ENCODE data around the gene DOCK3. TPM values are rescaled to one million over a fixed set of nuclear protein-coding genes. Genes with fewer than 3 reads are reported as not detected.

DOCK3 gene
- total and polyA plus RNA-seq, 4 donors: 11.0 to 35.7 (median 33.0) TPM

DNA sequence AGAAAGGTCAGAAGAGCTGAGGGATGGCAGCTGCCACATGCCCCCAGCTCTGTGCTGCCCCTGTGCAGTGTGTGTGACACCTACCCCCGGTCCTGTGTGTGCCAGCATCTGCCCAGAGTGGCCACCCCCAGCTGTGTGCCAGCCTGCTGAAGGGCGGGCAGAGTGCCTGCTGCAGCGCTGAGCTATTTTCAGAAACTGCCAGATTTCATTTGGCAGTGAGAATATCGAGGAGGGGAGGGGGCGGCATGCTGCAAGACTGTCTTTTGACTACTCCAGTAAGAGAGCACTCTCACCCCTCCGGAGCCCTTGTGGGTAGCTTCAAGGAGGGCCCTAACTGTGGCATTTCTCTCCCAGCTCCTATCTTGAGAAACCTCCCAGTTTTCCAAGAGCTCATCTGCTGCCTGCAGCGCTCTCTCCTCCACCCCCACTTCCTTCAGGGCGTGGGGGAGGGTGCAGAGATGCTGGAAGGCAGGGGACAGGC lies 25.2 kb upstream of the DOCK3 start:
- WGBS (ENCODE audit: insufficient coverage): 2% methylated on average over 3 of the region's 8 CpGs
- peaks cover 54% of the 10 kb centered on the region for H3K4me1 ChIP-seq (ENCODE audit: control insufficient read depth, insufficient read depth, low read length)
- peak in 2 of 6 donors; percentile 73 to 89 for DNase-seq (ENCODE audit: low read depth in 4 of 6, low spot score in 6 of 6)
- no peaks in the 10 kb centered on the region for H3K27me3 ChIP-seq (ENCODE audit: control insufficient read depth, insufficient read depth, low read length)
- no peak overlapping the region for H3K27ac ChIP-seq (ENCODE audit: low read depth, low read length)
- H3K9me3 ChIP-seq (ENCODE audit: control insufficient read depth, insufficient read depth, low read length): no peaks in the 10 kb centered on the region
- peaks cover 15% of the 10 kb centered on the region for H3K36me3 ChIP-seq (ENCODE audit: control insufficient read depth, insufficient read depth, low read length)
- H3K4me3 ChIP-seq (ENCODE audit: low read depth, low read length): no peak overlapping the region

DNA sequence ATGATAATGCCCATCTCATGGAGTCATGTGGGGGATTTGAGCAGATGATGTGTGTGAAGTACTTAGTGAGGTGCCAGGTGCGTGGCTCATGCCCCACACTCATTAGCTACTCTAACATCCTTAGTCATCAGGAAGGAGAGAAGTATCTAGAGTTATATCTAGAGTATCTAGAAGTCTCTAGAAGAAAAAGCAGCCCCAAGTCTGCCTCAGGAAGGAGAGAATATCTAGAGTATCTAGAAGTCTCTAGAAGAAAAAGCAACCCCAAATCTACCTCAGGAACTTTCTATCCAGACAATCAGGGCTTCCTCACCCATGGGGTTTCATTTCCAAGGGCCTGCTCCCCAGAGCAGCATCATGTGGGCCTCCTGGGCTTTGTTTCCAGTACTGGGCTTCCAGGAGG lies 24.7 kb upstream of the DOCK3 start:
- Histone ChIP-seq H3K9me3 (ENCODE audit: control insufficient read depth, insufficient read depth, low read length) (no peaks in the 10 kb centered on the region), H3K4me3 (ENCODE audit: low read depth, low read length) (no peak overlapping the region), H3K4me1 (ENCODE audit: control insufficient read depth, insufficient read depth, low read length) (peaks cover 54% of the 10 kb centered on the region), H3K27me3 (ENCODE audit: control insufficient read depth, insufficient read depth, low read length) (no peaks in the 10 kb centered on the region), H3K36me3 (ENCODE audit: control insufficient read depth, insufficient read depth, low read length) (peaks cover 15% of the 10 kb centered on the region), H3K27ac (ENCODE audit: low read depth, low read length) (no peak overlapping the region)
- DNase-seq (ENCODE audit: low read depth in 4 of 6, low spot score in 6 of 6): no peak
- no CpG with 5 or more reads among the region's 1 CpG for WGBS (ENCODE audit: insufficient coverage)

DNA sequence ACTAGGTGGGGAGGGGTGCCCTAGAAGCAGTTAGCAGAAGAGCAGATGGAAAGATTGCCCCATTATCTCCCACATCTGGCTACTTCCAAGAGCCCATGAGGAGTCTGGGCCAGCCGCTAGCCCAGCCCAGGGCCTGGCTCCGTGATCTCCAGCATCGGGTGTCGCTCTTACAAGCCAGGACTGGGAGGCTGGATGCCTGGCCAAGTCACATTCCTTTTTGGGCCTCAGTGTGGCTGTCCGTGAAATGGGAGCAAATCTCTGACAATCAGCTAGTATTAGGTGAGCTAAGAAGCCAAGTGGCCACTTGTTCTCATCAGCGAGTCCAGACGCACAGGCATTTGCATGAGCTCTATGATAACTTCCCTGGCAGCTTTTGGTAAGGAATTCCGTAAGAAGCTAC lies 23.3 kb upstream of the DOCK3 start:
- no peak overlapping the region for H3K4me3 ChIP-seq (ENCODE audit: low read depth, low read length)
- peaks cover 54% of the 10 kb centered on the region for H3K4me1 ChIP-seq (ENCODE audit: control insufficient read depth, insufficient read depth, low read length)
- WGBS (ENCODE audit: insufficient coverage): 74% methylated on average over 8 of the region's 8 CpGs
- no peak for DNase-seq (ENCODE audit: low read depth in 4 of 6, low spot score in 6 of 6)
- no peaks in the 10 kb centered on the region for H3K9me3 ChIP-seq (ENCODE audit: control insufficient read depth, insufficient read depth, low read length)
- no peaks in the 10 kb centered on the region for H3K27me3 ChIP-seq (ENCODE audit: control insufficient read depth, insufficient read depth, low read length)
- H3K27ac ChIP-seq (ENCODE audit: low read depth, low read length): no peak overlapping the region
- peaks cover 7% of the 10 kb centered on the region for H3K36me3 ChIP-seq (ENCODE audit: control insufficient read depth, insufficient read depth, low read length)

GRCh38 chr3:50651920-50652529 lies 22.7 kb upstream of the DOCK3 start:
- 24% methylated on average over 6 of the region's 7 CpGs for WGBS (ENCODE audit: insufficient coverage)
- Histone ChIP-seq H3K27me3 (ENCODE audit: control insufficient read depth, insufficient read depth, low read length) (no peaks in the 10 kb centered on the region), H3K36me3 (ENCODE audit: control insufficient read depth, insufficient read depth, low read length) (peaks cover 1% of the 10 kb centered on the region), H3K4me3 (ENCODE audit: low read depth, low read length) (no peak overlapping the region), H3K9me3 (ENCODE audit: control insufficient read depth, insufficient read depth, low read length) (no peaks in the 10 kb centered on the region), H3K27ac (ENCODE audit: low read depth, low read length) (peak overlapping the region; percentile 48), H3K4me1 (ENCODE audit: control insufficient read depth, insufficient read depth, low read length) (peaks cover 54% of the 10 kb centered on the region)
- DNase-seq (ENCODE audit: low read depth in 4 of 6, low spot score in 6 of 6): peak in 4 of 6 donors; percentile 60 to 92 (median 74)

DNA sequence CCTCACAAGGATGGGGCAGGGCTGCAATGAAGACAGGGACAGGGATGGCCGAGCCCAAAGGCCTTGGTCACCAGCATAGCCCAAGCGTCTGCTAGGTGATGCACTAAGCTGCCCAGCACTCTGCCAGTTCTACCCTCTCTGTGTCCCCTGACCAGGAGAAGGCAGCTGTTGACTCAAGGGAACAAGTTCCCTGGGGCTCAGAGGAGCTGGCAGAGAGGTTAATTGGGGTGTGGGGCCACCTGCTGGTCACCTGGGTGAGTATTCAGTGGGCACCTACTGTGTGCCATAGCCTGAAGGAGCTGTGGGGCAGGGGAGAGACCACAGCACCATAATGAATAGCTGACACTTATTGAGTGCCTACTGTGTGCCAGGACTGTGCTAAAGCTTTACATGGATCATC lies 22.0 kb upstream of the DOCK3 start:
- no peaks in the 10 kb centered on the region for H3K36me3 ChIP-seq (ENCODE audit: control insufficient read depth, insufficient read depth, low read length)
- no peaks in the 10 kb centered on the region for H3K9me3 ChIP-seq (ENCODE audit: control insufficient read depth, insufficient read depth, low read length)
- H3K27ac ChIP-seq (ENCODE audit: low read depth, low read length): peak overlapping the region; percentile 48
- H3K4me1 ChIP-seq (ENCODE audit: control insufficient read depth, insufficient read depth, low read length): peaks cover 49% of the 10 kb centered on the region
- DNase-seq (ENCODE audit: low read depth in 4 of 6, low spot score in 6 of 6): no peak
- no peaks in the 10 kb centered on the region for H3K27me3 ChIP-seq (ENCODE audit: control insufficient read depth, insufficient read depth, low read length)
- no peak overlapping the region for H3K4me3 ChIP-seq (ENCODE audit: low read depth, low read length)
- 70% methylated on average over 2 of the region's 2 CpGs for WGBS (ENCODE audit: insufficient coverage)

- Histone ChIP-seq H3K4me1 (ENCODE audit: control insufficient read depth, insufficient read depth, low read length) (peaks cover 35% of the 10 kb centered on the region), H3K4me3 (ENCODE audit: low read depth, low read length) (no peak overlapping the region), H3K27ac (ENCODE audit: low read depth, low read length) (no peak overlapping the region), H3K36me3 (ENCODE audit: control insufficient read depth, insufficient read depth, low read length) (no peaks in the 10 kb centered on the region), H3K9me3 (ENCODE audit: control insufficient read depth, insufficient read depth, low read length) (no peaks in the 10 kb centered on the region), H3K27me3 (ENCODE audit: control insufficient read depth, insufficient read depth, low read length) (no peaks in the 10 kb centered on the region)
- DNase-seq (ENCODE audit: low read depth in 4 of 6, low spot score in 6 of 6): no peak
- WGBS (ENCODE audit: insufficient coverage): 89% methylated on average over 3 of the region's 3 CpGs
Measured at GRCh38 chr3:50653937-50654595, 20.7 kb upstream of the DOCK3 start.

DNA sequence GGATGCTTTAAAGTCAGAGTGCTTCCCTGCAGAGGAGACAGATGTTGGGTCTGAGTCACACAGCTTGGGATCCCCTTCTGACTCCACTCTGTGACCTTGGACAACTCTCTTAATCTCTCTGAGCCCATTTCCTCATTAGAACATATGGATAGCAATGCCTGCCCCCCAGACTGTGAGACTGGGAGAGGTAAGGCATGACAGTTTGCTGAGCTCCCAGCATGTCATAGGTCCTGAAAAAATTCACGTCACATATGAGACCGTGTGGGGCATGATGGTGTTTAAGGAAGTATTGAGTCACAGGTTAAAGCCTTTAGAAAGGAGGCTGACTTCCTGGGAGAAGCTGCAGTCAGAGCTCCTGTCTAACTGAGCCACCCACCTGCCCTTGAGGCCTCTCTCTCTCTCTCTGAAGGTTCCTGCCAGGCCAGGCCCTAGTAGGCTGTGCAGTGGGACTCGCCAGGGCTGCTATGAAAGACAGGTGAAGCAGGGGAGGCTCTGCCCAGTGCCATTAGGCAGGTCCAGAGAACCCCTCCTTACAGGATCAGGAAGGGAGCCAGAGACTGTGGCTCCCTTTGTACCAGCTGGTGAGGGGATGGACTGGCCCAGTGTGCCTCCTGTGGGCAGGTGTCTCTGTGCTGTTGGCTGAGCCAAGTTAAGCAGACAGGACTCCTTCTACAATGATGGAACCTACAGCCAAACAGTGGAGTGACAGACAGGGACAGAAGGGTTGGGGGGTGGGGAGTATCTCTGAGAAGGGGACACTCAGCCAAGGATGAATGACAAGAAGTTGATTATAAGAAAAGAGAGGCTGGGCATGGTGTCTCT lies 19.5 kb upstream of the DOCK3 start:
- DNase-seq (ENCODE audit: low read depth in 4 of 6, low spot score in 6 of 6): no peak
- H3K27me3 ChIP-seq (ENCODE audit: control insufficient read depth, insufficient read depth, low read length): no peaks in the 10 kb centered on the region
- H3K9me3 ChIP-seq (ENCODE audit: control insufficient read depth, insufficient read depth, low read length): no peaks in the 10 kb centered on the region
- peaks cover 24% of the 10 kb centered on the region for H3K4me1 ChIP-seq (ENCODE audit: control insufficient read depth, insufficient read depth, low read length)
- H3K36me3 ChIP-seq (ENCODE audit: control insufficient read depth, insufficient read depth, low read length): no peaks in the 10 kb centered on the region
- H3K4me3 ChIP-seq (ENCODE audit: low read depth, low read length): no peak overlapping the region
- whole genome bisulfite sequencing (ENCODE audit: insufficient coverage): 93% methylated on average over 2 of the region's 3 CpGs
- H3K27ac ChIP-seq (ENCODE audit: low read depth, low read length): no peak overlapping the region

GRCh38 chr3:50656417-50657195 lies 18.1 kb upstream of the DOCK3 start:
- no peak overlapping the region for H3K4me3 ChIP-seq (ENCODE audit: low read depth, low read length)

GRCh38 chr3:50657407-50657806 lies 17.3 kb upstream of the DOCK3 start:
- Histone ChIP-seq H3K9me3 (ENCODE audit: control insufficient read depth, insufficient read depth, low read length) (no peaks in the 10 kb centered on the region), H3K36me3 (ENCODE audit: control insufficient read depth, insufficient read depth, low read length) (no peaks in the 10 kb centered on the region), H3K27ac (ENCODE audit: low read depth, low read length) (no peak overlapping the region), H3K27me3 (ENCODE audit: control insufficient read depth, insufficient read depth, low read length) (no peaks in the 10 kb centered on the region), H3K4me1 (ENCODE audit: control insufficient read depth, insufficient read depth, low read length) (peaks cover 6% of the 10 kb centered on the region), H3K4me3 (ENCODE audit: low read depth, low read length) (no peak overlapping the region)
- no peak for DNase-seq (ENCODE audit: low read depth in 4 of 6, low spot score in 6 of 6)
- WGBS (ENCODE audit: insufficient coverage): 100% methylated on average over 5 of the region's 5 CpGs

More at GRCh38 chr3:50656417-50657195, 18.1 kb upstream of the DOCK3 start:
- 81% methylated on average over 5 of the region's 8 CpGs for WGBS (ENCODE audit: insufficient coverage)
- Histone ChIP-seq H3K9me3 (ENCODE audit: control insufficient read depth, insufficient read depth, low read length) (no peaks in the 10 kb centered on the region), H3K27me3 (ENCODE audit: control insufficient read depth, insufficient read depth, low read length) (no peaks in the 10 kb centered on the region), H3K27ac (ENCODE audit: low read depth, low read length) (no peak overlapping the region), H3K4me1 (ENCODE audit: control insufficient read depth, insufficient read depth, low read length) (peaks cover 14% of the 10 kb centered on the region), H3K36me3 (ENCODE audit: control insufficient read depth, insufficient read depth, low read length) (no peaks in the 10 kb centered on the region)
- no peak for DNase-seq (ENCODE audit: low read depth in 4 of 6, low spot score in 6 of 6)
